OCI-LY3 (cell line): ENCODE measurements around the gene PTPRT.

Experiments used
- H2AFZ ChIP-seq: fragments of 200-600, 300-600 bp; shearing (Covaris generic); 2 replicates; pipeline ENCODE4 v1.6.0; 2014; ENCODE audit warnings: antibody characterized with exemption, low read depth, low read length
- H3K27ac ChIP-seq: fragments of 200-600, 300-600 bp; sonication (generic); 2 replicates; pipeline ENCODE4 v1.5.1; 2014; ENCODE audit warnings: mild to moderate bottlenecking, low read length, moderate library complexity, mixed read lengths
- H3K27me3 ChIP-seq: fragments of 200-600, 300-600 bp; sonication (generic); 2 replicates; pipeline ENCODE4 v1.6.1; 2014; ENCODE audit warnings: low read depth, low read length, mixed read lengths
- H3K36me3 ChIP-seq: fragments of 200-600, 300-600 bp; sonication (generic); replicated peaks from 2 replicates; pipeline ENCODE3; 2014; ENCODE audit warnings: low read depth, low read length, mixed read lengths
- H3K4me1 ChIP-seq: fragments of 300-600, 200-600 bp; sonication (generic); 2 replicates; pipeline ENCODE4 v1.6.1; 2014; ENCODE audit warnings: low read length, mixed read lengths
- H3K4me2 ChIP-seq: fragments of 200-600, 300-600 bp; sonication (generic); 2 replicates; pipeline ENCODE4 v1.6.1; 2014; ENCODE audit warnings: low read length, mixed read lengths
- H3K4me3 ChIP-seq: fragments of 300-600, 200-600 bp; sonication (generic); 2 replicates; pipeline ENCODE4 v1.5.1; 2014; ENCODE audit warnings: antibody characterized with exemption, mild to moderate bottlenecking, low read length, moderate library complexity
- H3K79me2 ChIP-seq: fragments of 300-600, 200-600 bp; shearing (Covaris generic); 2 replicates; pipeline ENCODE4 v1.6.1; 2014; ENCODE audit warnings: mild to moderate bottlenecking, low read length, mixed read lengths
- H3K9ac ChIP-seq: fragments of 300-600, 200-600 bp; shearing (Covaris generic); 2 replicates; pipeline ENCODE4 v1.6.0; 2014; ENCODE audit warnings: mild to moderate bottlenecking, low read length, moderate library complexity
- H3K9me3 ChIP-seq: fragments of 200-600, 300-600 bp; shearing (Covaris generic); 2 replicates; pipeline ENCODE4 v1.6.1; 2014; ENCODE audit warnings: low read length, mixed read lengths; ENCODE audit not compliant: insufficient read depth
- H4K20me1 ChIP-seq: fragments of 200-600, 300-600 bp; sonication (generic); 2 replicates; pipeline ENCODE4 v1.6.1; 2016; ENCODE audit warnings: low read length, mixed read lengths; ENCODE audit not compliant: insufficient read depth
- EZH2phosphoT487 ChIP-seq: fragments of 200-600 bp; shearing (Covaris generic); IDR thresholded peaks from 2 replicates; pipeline ENCODE4 v1.6.1; 2018; ENCODE audit warnings: antibody characterized with exemption, mixed run types, low read depth
- TF ChIP-seq, protein P1 (sequence below): fragments of 200-600, 300-600 bp; sonication (generic); IDR thresholded peaks from 2 replicates; pipeline ENCODE4 v1.5.1; 2014; ENCODE audit warnings: antibody characterized with exemption, low read length, low read depth

The PTPRT gene

DNA sequence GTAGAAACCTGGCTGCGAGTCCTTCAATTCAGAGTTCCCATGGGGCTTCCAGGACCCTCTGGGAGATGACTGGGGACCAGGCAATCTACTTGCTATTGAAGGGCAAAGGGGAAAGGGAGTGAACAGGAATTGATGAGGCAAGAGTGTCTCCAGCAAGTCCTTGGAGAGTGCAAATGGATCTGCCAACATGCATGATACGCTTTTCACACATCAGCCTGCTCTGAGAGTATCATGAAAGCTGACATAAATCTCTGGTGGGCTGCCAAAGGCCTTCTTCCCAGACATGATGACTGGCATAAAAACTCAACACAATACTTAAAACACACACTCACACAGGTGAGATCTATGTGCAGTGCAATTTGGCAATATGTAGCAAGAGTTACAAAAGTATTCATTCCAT is 759.1 kb downstream of the PTPRT start:
- no peaks in the 10 kb centered on the region for H4K20me1 ChIP-seq
- H3K4me1 ChIP-seq, result peaks cover 6% of the 10 kb centered on the region; the same call in 1 of the 2 replicates
- no peaks in the 10 kb centered on the region for H3K36me3 ChIP-seq
- H3K9me3 ChIP-seq, result no peaks in the 10 kb centered on the region
- no peak overlapping the region for H3K27ac ChIP-seq
- H3K27me3 ChIP-seq, result peaks cover 15% of the 10 kb centered on the region; the same call in 1 of the 2 replicates
- no peak overlapping the region for H2AFZ ChIP-seq
- H3K9ac ChIP-seq, result no peak overlapping the region
- no peak for TF ChIP-seq EZH2phosphoT487
- TF ChIP-seq, protein P1, sequence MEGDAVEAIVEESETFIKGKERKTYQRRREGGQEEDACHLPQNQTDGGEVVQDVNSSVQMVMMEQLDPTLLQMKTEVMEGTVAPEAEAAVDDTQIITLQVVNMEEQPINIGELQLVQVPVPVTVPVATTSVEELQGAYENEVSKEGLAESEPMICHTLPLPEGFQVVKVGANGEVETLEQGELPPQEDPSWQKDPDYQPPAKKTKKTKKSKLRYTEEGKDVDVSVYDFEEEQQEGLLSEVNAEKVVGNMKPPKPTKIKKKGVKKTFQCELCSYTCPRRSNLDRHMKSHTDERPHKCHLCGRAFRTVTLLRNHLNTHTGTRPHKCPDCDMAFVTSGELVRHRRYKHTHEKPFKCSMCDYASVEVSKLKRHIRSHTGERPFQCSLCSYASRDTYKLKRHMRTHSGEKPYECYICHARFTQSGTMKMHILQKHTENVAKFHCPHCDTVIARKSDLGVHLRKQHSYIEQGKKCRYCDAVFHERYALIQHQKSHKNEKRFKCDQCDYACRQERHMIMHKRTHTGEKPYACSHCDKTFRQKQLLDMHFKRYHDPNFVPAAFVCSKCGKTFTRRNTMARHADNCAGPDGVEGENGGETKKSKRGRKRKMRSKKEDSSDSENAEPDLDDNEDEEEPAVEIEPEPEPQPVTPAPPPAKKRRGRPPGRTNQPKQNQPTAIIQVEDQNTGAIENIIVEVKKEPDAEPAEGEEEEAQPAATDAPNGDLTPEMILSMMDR, result no peak
- H3K79me2 ChIP-seq, result no peaks in the 10 kb centered on the region
- no peak overlapping the region for H3K4me2 ChIP-seq
- H3K4me3 ChIP-seq, result no peak overlapping the region

DNA sequence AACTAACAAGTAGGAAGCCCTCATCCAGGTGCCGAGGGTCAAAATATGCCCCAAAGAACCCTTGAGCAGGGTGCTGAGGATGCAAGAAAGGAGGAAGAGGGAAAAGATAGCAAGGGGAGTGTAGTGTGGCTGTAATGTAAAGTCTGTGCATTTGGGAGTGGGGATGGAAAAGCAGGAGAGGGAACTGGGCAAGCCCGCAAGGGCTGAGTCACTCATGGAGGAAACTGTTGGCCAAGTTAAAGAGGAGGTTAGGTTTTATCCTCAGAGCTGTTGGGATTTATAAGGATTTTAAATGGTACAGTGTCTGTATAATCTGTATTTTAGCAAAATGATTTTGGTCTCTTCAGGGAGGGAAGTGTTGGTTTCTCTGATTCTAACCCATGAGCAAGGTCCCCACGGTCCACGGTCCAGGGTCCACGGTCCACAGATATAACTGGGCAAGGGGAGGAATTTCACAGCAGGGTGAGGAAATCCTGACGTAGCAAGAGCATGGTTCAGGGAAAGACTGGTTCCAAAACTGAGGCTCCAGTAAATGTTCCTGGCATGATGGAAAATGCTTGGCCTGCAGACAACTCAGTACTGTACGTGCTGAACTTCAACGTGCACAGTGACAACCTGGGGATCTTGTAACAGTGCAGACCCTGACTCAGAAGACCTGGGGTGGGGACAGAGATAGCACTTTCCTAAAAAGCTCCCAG is 759.8 kb downstream of the PTPRT start:
- H3K4me2 ChIP-seq, result no peak overlapping the region
- no peak overlapping the region for H2AFZ ChIP-seq
- peaks cover 18% of the 10 kb centered on the region; the same call in 1 of the 2 replicates for H3K27me3 ChIP-seq
- H3K9me3 ChIP-seq, result no peaks in the 10 kb centered on the region
- no peaks in the 10 kb centered on the region for H3K36me3 ChIP-seq
- no peak overlapping the region for H3K9ac ChIP-seq
- no peaks in the 10 kb centered on the region for H3K79me2 ChIP-seq
- H3K4me3 ChIP-seq, result no peak overlapping the region
- no peaks in the 10 kb centered on the region for H4K20me1 ChIP-seq
- TF ChIP-seq EZH2phosphoT487, result no peak
- TF ChIP-seq, protein P1, result no peak
- 0 out of 2 replicates have a peak, but pooled peaks cover under 1% of the 10 kb centered on the region for H3K4me1 ChIP-seq
- no peak overlapping the region for H3K27ac ChIP-seq

DNA sequence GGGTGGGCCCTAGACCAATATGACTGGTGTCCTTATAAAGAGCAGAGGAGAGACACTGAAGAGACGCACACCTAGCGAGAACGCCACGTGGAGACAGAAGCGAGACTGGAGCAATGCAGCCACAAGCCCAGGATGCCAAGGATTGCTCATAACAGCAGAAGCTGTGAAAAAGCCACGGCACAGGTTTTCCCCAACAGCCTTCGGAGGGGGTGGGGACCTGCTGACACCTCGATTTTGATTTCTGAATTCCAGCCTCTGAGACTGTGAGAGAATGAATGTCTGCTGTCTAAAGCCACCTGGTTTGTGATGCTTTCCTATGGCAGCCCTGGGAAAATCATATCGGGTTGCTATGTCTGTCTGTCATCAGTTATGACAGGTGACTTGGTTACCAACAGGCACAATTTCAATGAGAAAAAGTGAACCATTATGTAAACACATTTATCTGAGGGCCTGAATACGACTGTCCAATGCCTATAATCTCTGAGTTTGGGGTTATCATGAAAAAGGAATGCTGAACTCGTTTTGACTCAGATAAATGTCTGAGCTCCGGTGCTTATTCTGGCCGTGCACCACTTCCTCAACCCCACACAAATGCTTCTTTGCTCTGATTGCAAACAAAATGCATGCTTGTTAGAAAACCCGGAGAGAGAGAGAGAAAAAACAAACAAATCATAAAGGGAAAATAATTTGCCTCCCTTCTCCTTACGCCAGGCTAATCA is 769.7 kb downstream of the PTPRT start:
- no peak overlapping the region for H3K27ac ChIP-seq
- H3K4me1 ChIP-seq, result no peaks in the 10 kb centered on the region
- H3K27me3 ChIP-seq, result peaks cover 21% of the 10 kb centered on the region; the same call in 1 of the 2 replicates
- H2AFZ ChIP-seq, result no peak overlapping the region
- H3K4me3 ChIP-seq, result no peak overlapping the region
- H3K9me3 ChIP-seq, result no peaks in the 10 kb centered on the region
- H4K20me1 ChIP-seq, result no peaks in the 10 kb centered on the region
- no peak overlapping the region for H3K9ac ChIP-seq
- no peaks in the 10 kb centered on the region for H3K36me3 ChIP-seq
- TF ChIP-seq EZH2phosphoT487, result no peak
- H3K4me2 ChIP-seq, result no peak overlapping the region
- H3K79me2 ChIP-seq, result no peaks in the 10 kb centered on the region

DNA sequence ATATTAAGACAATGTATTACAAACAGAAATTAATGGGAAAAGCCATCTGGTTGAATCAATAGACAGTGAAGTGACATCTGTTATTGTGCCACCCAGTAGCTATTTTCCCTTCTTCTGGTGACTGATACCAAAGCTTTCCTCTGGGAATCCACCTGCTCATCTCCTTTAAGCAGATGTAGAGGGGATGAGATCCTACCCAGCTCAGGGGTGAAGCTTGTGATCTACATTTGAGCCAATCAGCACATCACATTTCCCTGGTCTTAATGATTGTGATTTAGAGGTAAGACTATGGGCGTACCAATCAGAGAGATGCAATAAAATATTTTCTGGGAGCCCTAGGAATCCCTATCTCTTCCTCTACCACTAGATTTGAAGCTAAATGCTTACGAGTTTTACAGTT is 782.9 kb downstream of the PTPRT start:
- no peaks in the 10 kb centered on the region for H3K4me1 ChIP-seq
- no peak overlapping the region for H3K9ac ChIP-seq
- H3K27me3 ChIP-seq, result no peaks in the 10 kb centered on the region
- no peak for TF ChIP-seq EZH2phosphoT487
- TF ChIP-seq, protein P1, result no peak
- no peak overlapping the region for H3K4me3 ChIP-seq
- H3K27ac ChIP-seq, result no peak overlapping the region
- H3K4me2 ChIP-seq, result no peak overlapping the region
- no peak overlapping the region for H2AFZ ChIP-seq
- H3K9me3 ChIP-seq, result no peaks in the 10 kb centered on the region
- no peaks in the 10 kb centered on the region for H4K20me1 ChIP-seq
- H3K79me2 ChIP-seq, result no peaks in the 10 kb centered on the region
- no peaks in the 10 kb centered on the region for H3K36me3 ChIP-seq
